ENCODE measurements around the gene EMC1.
"Not testable (repeated sequence)": the region's sequence is repeated elsewhere in the genome, so short reads cannot be mapped to it uniquely, and the experiment has no call there.

The EMC1 gene

DNA sequence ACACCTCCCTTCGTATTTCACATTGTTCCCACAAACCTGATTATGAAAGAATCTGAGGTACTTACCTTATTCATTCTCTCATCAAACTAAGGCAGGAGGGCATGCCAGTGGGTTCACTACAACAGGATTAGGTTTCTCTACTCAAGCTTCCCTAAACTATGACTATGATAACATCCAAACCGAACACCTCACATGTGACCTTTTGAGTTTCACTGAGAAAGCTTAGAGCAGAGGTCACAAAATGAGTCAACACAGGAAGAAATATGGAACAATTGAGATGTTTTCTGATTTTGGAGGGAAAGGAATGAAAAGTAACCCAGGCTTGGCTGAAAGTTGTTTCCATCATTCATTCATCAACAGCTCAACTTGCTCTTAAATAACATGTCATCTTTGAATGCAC is 65.3 kb downstream of the EMC1 start:
- no peak for DNase-seq

DNA sequence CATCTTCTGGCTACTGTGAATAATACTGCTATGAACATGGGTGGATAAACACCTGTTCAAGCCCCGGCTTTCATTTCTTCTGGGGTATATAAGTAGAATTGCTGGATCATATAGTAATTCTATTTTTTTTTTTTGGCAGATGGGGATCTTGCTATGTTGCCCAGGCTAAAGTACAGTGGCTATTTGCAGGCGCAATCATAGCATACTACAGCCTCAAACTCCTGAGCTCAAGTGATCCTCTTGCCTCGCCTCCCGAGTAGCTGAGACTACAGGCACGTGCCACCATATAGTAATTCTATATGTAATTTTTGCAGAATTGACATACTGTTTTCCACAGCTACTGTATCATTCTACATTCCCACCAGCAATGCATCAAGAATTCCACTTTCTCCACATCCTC is 69.1 kb downstream of the EMC1 start:
- DNase-seq, result no peak

DNA sequence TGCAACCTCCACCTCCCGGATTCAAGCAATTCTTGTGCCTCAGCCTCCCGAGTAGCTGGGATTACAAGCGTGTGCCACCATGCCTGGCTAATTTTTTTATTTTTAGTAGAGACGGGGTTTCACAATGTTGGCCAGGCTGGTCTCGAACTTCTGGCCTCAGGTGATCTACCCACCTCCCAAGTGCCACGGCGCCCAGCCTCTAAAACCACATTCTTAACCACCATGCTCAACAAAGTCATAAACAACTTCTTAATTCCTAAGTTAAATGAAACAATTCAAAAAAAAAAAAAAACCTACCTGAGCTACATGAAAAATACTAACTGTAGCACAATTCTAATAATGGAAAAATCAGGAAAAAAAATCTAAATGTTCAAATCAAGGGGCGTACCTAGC is 71.1 kb downstream of the EMC1 start:
- DNase-seq, result not testable (repeated sequence)

DNA sequence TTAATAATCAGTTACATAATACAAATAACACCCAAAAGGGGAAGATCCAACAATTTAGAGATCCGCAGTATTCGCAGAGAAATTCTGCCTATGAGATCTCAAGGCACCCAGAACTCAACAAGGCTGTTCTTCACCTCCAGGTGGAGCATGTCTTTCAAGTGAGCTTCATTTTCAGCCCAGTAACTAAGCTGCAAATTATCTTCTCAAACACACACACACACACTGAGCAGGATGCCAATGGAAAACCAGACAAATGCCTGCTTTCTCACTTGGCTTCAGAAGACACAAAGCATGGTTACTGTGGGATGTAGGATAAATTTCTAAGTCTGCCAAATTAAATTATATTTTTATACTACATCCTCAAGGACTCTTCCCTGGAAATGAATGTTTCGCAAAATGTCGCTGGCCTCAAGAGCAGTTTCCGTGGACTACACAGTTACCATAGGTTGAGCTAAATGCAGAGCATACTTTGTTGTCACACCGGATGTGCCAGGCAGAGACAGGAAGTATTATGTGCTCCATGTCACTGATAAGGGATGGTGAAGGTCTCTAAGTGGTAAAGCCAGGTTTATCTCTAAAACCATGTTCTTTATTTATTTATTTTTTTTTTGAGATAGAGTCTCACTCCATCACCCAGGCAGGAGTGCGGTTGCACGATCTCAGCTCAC is 71.6 kb downstream of the EMC1 start:
- peak; percentile 26 for DNase-seq

DNA sequence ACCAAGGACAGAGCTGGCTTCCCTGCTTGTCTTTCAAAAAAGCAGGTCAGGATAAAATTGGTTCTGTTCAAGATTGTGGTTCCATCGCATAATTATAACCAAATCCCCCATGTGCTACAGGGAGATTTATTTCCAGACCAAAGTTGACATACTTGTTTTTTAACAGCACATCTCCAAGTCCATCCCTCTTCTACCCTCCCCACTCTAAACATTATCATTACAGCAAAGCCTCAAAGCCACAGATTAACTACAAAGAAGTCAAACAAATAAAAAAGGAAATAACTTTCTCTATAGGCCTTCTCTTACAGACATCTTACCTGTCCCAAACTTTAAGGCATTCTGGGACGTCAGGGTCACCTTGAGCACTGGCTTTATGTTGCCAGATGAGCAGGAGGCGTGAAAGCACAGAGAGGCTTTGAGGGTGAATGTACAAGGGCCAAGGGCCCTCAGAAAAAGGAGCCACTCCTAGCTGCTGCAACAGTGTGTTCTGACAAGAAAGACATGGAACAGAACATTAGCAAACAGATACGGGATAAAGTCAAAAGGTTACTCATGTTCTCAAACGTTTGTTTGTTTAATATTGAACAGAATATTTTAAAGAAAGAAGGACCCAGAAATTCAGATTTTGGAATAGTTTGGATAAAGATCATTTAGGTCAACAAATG is 72.5 kb downstream of the EMC1 start:
- DNase-seq, result no peak

DNA sequence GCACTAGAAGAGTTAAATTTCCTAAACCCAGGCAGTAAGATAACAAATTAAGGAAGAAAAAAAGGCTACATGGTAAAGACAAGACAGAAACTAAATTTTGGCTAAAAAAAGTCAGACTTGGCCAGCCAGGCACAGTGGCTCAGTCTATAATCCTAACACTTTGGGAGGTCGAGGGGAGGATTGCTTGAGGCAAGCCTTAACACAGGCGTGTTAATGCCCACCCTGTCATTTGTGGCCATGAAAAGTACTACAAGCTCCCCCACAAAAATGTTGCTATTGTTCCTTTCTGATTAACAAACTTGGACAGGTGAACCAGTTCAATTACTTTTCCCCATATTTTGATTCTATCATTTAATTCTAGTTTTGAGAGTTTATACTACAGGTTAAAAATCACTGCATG is 73.5 kb downstream of the EMC1 start:
- DNase-seq, result no peak

DNA sequence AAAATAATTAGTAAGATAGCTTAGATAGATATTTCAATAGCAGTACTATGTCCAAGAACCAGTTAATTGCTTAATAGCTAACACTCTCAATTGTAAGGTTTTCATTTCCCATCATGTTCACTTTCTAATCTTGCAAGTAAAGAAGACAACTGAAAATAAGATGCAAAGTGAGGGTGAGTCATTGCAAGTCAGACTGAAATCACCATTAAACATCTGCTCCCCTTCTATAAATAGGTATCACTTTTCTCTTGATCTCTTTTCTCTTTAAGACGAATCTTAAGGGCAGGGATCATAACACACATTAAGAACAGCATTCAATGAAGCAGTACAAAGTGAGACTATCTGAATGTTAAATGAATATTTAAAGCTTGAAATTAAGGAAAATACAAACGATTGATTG is 81.7 kb downstream of the EMC1 start:
- DNase-seq, result peak; percentile 79

DNA sequence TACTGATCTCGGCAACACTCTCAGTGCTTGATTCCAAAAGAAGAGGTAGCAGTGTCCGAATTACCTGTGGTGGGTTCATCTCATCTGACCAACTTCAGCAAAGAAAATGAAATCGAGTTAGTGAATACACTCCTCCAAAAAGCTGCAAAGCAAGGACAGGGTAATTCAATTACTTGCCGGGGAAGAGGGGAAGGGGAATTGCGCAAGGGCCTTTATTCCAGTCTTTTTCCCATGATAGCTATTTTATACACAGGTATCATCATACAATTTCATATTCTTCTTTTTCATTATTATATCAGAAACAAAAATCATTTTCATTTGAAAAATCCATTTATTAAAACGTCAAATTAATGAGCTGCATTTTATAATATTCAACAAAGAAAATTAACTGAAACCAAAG is 84.2 kb downstream of the EMC1 start:
- DNase-seq, result no peak

DNA sequence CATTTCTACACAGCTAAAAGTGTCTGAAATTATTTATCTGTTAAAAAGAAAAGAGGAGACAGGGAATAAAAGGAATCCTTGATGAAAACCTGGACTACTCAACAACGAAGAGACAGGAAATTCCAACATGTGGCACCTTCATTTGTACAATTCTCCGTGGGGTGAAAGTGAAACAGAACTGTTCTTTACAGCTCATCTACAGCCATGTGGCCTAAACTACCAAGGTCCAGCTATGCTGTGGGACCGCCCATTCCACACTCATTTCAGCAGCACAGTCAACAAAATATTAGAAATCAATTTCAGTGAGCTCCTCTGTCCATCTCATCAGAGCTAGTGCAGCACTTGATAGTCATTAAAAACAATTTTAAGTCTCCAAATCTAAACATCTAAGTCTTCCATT is 85.3 kb downstream of the EMC1 start:
- DNase-seq, result no peak
